ENCODE data around the gene MS4A4E. TPM values are rescaled to one million over a fixed set of nuclear protein-coding genes. Genes with fewer than 3 reads are reported as not detected.
A peak's percentile ranks its signal among the peaks of the same experiment; 100 is the strongest.

MS4A4E gene
- total RNA-seq, 4 donors from 2014 or later = 0.91 to 7.9 (median 2.8) TPM

DNA sequence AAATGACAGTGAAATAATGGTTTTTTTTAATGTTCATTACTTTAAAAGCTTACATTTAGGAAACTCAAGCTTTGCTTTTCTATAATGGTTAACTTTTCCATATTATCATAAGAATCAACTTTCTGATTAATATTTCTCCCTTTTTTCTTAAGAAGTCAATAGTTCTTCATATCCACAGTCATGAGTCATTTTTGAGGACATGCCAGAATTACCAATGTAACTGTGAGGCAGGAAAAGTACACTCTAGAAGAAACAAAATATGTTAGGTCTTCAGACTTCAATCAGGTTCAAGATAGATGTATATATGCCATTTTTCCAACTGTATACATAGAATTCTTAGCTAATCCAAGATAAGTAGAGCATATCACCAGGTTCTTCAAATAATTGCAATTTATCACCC is 70.9 kb downstream of the MS4A4E start:
- Histone ChIP-seq H3K9me3 (no peaks in the 10 kb centered on the region), H3K36me3 (no peaks in the 10 kb centered on the region), H3K4me3 (no peak overlapping the region), H3K4me1 (no peaks in the 10 kb centered on the region), H3K27me3 (peaks cover 0 to 7% (median 0%) of the 10 kb centered on the region in 4 donors), H3K27ac (replicated peaks in 1 of 4) (no peak overlapping the region)
- intact Hi-C loops (cut with DNase I) = no loop called here
- TF ChIP-seq POLR2A (IDR thresholded peaks at IDR 0.05; ENCODE audit: low read depth) = no peak
- no peak for TF ChIP-seq POLR2AphosphoS5 (IDR thresholded peaks at IDR 0.05)
- TF ChIP-seq, protein P1, sequence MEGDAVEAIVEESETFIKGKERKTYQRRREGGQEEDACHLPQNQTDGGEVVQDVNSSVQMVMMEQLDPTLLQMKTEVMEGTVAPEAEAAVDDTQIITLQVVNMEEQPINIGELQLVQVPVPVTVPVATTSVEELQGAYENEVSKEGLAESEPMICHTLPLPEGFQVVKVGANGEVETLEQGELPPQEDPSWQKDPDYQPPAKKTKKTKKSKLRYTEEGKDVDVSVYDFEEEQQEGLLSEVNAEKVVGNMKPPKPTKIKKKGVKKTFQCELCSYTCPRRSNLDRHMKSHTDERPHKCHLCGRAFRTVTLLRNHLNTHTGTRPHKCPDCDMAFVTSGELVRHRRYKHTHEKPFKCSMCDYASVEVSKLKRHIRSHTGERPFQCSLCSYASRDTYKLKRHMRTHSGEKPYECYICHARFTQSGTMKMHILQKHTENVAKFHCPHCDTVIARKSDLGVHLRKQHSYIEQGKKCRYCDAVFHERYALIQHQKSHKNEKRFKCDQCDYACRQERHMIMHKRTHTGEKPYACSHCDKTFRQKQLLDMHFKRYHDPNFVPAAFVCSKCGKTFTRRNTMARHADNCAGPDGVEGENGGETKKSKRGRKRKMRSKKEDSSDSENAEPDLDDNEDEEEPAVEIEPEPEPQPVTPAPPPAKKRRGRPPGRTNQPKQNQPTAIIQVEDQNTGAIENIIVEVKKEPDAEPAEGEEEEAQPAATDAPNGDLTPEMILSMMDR (IDR thresholded peaks at IDR 0.05) = no peak
- TF ChIP-seq EP300 (IDR thresholded peaks at IDR 0.05) = no peak
- no peak for DNase-seq (ENCODE audit: extremely low spot score)

DNA sequence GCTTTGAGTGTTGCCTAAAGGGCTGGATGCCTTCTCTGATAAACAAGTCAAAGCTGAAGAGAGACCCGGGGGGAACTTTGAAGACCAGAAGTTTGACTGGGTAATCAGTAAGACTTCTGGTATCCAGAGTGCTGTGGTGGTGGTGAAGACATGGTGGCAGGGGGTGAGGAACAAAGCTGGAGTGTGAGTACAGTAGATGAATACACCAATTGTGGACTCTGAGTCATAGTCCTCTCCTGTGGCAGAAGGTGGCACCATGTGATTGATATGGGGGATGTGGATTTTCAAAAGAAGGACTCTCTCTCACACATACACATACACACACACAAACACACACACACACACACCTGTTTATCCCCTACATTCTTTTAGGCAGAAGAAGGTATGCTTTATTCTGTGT is 72.4 kb downstream of the MS4A4E start:
- intact Hi-C loops (cut with DNase I) = no loop called here
- H3K27me3 ChIP-seq = peaks cover 0 to 7% (median 0%) of the 10 kb centered on the region in 4 donors
- no peak overlapping the region for H3K27ac ChIP-seq (replicated peaks in 1 of 4)
- no peak for DNase-seq (ENCODE audit: extremely low spot score)
- TF ChIP-seq POLR2A (IDR thresholded peaks at IDR 0.05; ENCODE audit: low read depth) (no peak), EP300 (IDR thresholded peaks at IDR 0.05) (no peak), POLR2AphosphoS5 (IDR thresholded peaks at IDR 0.05) (no peak)
- TF ChIP-seq, protein P1 (IDR thresholded peaks at IDR 0.05) = no peak
- H3K9me3 ChIP-seq = no peaks in the 10 kb centered on the region
- H3K36me3 ChIP-seq = no peaks in the 10 kb centered on the region
- H3K4me1 ChIP-seq = no peaks in the 10 kb centered on the region
- 100% methylated on average over 1 of the region's 1 CpG for WGBS
- H3K4me3 ChIP-seq = no peak overlapping the region

DNA sequence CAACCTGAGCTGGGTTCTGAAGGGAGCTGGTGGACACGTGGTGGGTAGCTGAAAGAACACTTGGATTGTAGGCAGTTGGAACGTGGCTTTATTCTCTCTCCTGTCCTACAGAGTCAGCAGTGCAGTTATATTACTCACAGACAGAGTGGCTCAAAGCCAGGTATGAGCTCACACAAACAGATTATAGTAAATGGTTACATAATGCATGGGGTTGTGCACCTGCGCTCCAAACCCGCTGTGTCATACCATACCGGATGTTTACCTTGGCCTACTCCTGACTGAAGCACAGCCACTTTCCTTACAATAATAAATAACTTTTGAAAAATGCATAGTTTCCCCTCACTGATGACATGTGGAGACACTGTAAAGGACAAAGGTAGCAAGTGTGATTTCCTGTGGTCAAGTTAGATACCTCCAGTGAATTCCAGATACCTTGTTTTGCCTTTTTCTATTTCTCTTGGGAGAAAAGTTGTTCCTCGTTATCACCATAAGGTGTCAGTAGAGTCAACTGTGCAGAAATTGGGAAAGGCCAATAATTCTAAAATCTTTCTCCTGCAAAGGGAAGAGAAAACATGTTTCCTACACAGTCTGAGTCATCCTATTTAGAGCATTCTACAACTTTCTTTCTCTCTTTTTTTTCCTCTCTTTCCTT is 73.5 kb downstream of the MS4A4E start:
- 68% methylated on average over 6 of the region's 6 CpGs for WGBS
- Histone ChIP-seq H3K4me1 (no peaks in the 10 kb centered on the region), H3K9me3 (no peaks in the 10 kb centered on the region), H3K36me3 (no peaks in the 10 kb centered on the region), H3K27ac (replicated peaks in 1 of 4) (no peak overlapping the region), H3K27me3 (peaks cover 0 to 7% (median 0%) of the 10 kb centered on the region in 4 donors), H3K4me3 (no peak overlapping the region)
- no peak for DNase-seq (ENCODE audit: extremely low spot score)
- TF ChIP-seq POLR2A (IDR thresholded peaks at IDR 0.05; ENCODE audit: low read depth) = no peak
- peak in 1 of 2 donors; percentile 21 for TF ChIP-seq POLR2AphosphoS5 (IDR thresholded peaks at IDR 0.05)
- TF ChIP-seq, protein P1 (IDR thresholded peaks at IDR 0.05) = peak; percentile 36 to 54 (median 36)
- intact Hi-C loops (cut with DNase I) = no loop called here

DNA sequence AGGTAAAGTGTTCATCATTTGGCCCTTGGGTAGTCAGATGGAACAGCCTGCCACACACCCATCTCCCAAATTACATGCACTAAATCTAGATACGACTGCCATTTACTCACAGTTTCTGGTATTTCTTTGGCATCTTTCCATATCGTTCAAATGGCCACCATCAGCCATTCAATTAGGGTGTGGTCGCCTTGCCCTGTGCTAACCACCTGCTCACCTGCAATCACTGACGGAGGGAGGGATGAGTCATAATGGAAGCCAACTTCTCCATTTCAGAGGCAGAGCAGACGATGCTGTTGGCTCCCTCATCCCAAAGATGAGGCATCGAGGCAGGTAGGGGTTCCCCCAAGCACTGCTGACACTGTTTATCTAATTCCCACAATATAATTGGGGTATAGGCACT is 74.6 kb downstream of the MS4A4E start:
- no peaks in the 10 kb centered on the region for H3K36me3 ChIP-seq
- DNase-seq (ENCODE audit: extremely low spot score) = no peak
- TF ChIP-seq POLR2A (IDR thresholded peaks at IDR 0.05; ENCODE audit: low read depth) (no peak), POLR2AphosphoS5 (IDR thresholded peaks at IDR 0.05) (no peak), EP300 (IDR thresholded peaks at IDR 0.05) (no peak)
- TF ChIP-seq, protein P1 (IDR thresholded peaks at IDR 0.05) = no peak
- H3K27me3 ChIP-seq = peaks cover 0 to 7% (median 0%) of the 10 kb centered on the region in 4 donors
- H3K4me3 ChIP-seq = no peak overlapping the region
- no peaks in the 10 kb centered on the region for H3K4me1 ChIP-seq
- WGBS = 91% methylated on average over 6 of the region's 6 CpGs
- no peaks in the 10 kb centered on the region for H3K9me3 ChIP-seq
- intact Hi-C loops (cut with DNase I) = no loop called here
- no peak overlapping the region for H3K27ac ChIP-seq (replicated peaks in 1 of 4)

DNA sequence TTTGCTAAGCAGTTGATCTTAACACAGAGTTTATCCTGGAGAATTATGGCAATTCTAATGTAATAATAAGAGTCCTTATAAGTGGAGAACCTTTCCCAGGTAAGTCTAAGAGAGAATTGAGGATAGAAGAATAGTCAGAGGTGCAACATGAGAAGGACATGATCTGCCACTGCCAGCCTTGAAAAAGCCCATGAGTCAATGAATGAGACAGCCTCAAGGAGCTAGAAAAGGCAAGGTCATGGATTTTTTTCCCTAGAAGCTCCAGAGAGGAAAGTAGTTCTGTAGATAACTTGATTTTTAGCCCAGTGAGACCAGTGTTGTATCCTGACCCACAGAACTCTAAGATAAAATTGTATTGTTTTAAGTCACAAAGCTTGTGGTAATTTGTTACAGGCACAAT is 77.0 kb downstream of the MS4A4E start:
- Histone ChIP-seq H3K4me3 (no peak overlapping the region), H3K27ac (replicated peaks in 1 of 4) (no peak overlapping the region), H3K27me3 (peaks cover 0 to 7% (median 0%) of the 10 kb centered on the region in 4 donors), H3K4me1 (no peaks in the 10 kb centered on the region), H3K9me3 (no peaks in the 10 kb centered on the region), H3K36me3 (no peaks in the 10 kb centered on the region)
- intact Hi-C loops (cut with DNase I) = no loop called here
- TF ChIP-seq POLR2A (IDR thresholded peaks at IDR 0.05; ENCODE audit: low read depth) (no peak), EP300 (IDR thresholded peaks at IDR 0.05) (no peak)
- no peak for DNase-seq (ENCODE audit: extremely low spot score)
